Measurements from ENCODE around the gene CPZ. TPM values are rescaled to one million over a fixed set of nuclear protein-coding genes. Genes with fewer than 3 reads are reported as not detected.

Gene CPZ
- total and polyA plus RNA-seq, 2 donors (not counting 1 experiment from before 2014, with no cell fraction given) = not detected

DNA sequence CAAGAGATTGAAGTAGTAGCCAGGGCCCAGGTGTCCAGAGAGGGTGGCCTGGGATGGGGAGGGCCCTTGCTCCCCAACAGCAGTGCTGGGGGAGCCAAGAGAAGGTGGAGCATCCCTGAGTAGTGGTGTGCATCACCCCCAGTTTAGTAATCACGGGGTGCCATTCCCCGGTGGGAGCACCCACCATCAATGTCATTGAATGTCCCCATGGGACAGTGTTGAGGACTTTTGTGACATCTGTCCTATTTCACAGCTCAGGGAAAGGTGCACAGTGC lies 4.4 kb upstream of the CPZ start:
- Histone ChIP-seq H2AFZ (ENCODE audit: insufficient read depth, low read depth, low read length, poor library complexity, severe bottlenecking) (no peak overlapping the region), H3K36me3 (replicated peaks in 1 of 2; ENCODE audit: control extremely low read depth in 1 of 2, control insufficient read depth in 1 of 2, extremely low read depth in 1 of 2, insufficient read depth in 2 of 2, low read length in 1 of 2) (no peaks in the 10 kb centered on the region), H3K4me1 (ENCODE audit: control insufficient read depth in 2 of 2, insufficient read depth in 2 of 2, low read length in 2 of 2) (no peaks in the 10 kb centered on the region), H3K4me3 (ENCODE audit: control extremely low read depth in 1 of 5, extremely low read depth in 1 of 5, insufficient read depth in 1 of 5, low read depth in 2 of 5, low read length in 4 of 5) (no peak overlapping the region), H3K9ac (ENCODE audit: low read length) (no peak overlapping the region), H3K4me2 (replicated peaks; ENCODE audit: low read depth, low read length, poor library complexity, severe bottlenecking) (no peak overlapping the region), H4K20me1 (ENCODE audit: control insufficient read depth, insufficient read depth, low read length, poor library complexity, severe bottlenecking) (no peaks in the 10 kb centered on the region), H3K27ac (ENCODE audit: low read length in 2 of 2) (no peak overlapping the region), H3K9me3 (ENCODE audit: control extremely low read depth in 1 of 3, control insufficient read depth in 2 of 3, insufficient read depth in 1 of 3, low read length in 2 of 3) (no peaks in the 10 kb centered on the region), H3K27me3 (replicated peaks in 1 of 4; ENCODE audit: control extremely low read depth in 1 of 4, control insufficient read depth in 3 of 4, insufficient read depth in 4 of 4, low read length in 3 of 4) (peaks cover 0 to 15% (median 1%) of the 10 kb centered on the region in 4 experiments), H3K79me2 (ENCODE audit: control insufficient read depth, insufficient read depth, low read length) (no peaks in the 10 kb centered on the region)
- ChIA-PET CTCF (no interaction called here), POLR2A (no interaction called here)
- 82% methylated on average over 2 of the region's 2 CpGs for WGBS (ENCODE audit: insufficient coverage)
- intact Hi-C loops (cut with micrococcal nuclease) = no loop called here
- TF ChIP-seq, protein P1, sequence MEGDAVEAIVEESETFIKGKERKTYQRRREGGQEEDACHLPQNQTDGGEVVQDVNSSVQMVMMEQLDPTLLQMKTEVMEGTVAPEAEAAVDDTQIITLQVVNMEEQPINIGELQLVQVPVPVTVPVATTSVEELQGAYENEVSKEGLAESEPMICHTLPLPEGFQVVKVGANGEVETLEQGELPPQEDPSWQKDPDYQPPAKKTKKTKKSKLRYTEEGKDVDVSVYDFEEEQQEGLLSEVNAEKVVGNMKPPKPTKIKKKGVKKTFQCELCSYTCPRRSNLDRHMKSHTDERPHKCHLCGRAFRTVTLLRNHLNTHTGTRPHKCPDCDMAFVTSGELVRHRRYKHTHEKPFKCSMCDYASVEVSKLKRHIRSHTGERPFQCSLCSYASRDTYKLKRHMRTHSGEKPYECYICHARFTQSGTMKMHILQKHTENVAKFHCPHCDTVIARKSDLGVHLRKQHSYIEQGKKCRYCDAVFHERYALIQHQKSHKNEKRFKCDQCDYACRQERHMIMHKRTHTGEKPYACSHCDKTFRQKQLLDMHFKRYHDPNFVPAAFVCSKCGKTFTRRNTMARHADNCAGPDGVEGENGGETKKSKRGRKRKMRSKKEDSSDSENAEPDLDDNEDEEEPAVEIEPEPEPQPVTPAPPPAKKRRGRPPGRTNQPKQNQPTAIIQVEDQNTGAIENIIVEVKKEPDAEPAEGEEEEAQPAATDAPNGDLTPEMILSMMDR (IDR thresholded peaks at IDR 0.05) = no peak
- TF ChIP-seq EZH2 (IDR thresholded peaks at IDR 0.05; ENCODE audit: borderline replicate concordance, insufficient read depth, low read depth, low read length, poor library complexity, severe bottlenecking) = no peak
- H3K4me1 Mint-ChIP-seq = no peaks in the 10 kb centered on the region
- H3K4me3 Mint-ChIP-seq = no peak overlapping the region
- H3K27me3 Mint-ChIP-seq = peaks cover 13% of the 10 kb centered on the region
- H3K9me3 Mint-ChIP-seq (ENCODE audit: insufficient read depth) = no peaks in the 10 kb centered on the region
- DNase-seq (no peak), ATAC-seq (ENCODE audit: low read depth) (no peak)
- H3K27ac Mint-ChIP-seq = no peak overlapping the region

DNA sequence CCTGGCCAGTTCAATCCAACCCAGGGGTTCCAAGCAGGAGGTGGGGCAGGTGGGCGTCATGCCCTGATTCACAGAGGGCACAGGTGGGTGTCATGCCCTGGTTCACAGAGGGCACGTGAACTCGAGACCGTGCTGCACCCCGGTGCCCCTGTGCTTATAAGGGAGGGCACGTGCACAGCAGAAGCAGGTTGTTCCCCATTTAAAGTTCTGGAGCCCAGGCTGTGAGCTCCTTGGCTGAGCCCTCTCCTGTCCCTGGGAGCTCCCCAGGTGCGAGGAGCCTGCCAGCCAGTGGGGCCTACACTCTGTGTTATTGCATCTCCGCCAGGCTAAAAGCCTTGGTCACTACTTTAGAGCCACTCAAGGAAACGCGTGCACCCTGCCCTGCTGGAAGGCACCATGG lies 3.2 kb upstream of the CPZ start:
- Histone ChIP-seq H3K9ac (ENCODE audit: low read length) (no peak overlapping the region), H3K79me2 (ENCODE audit: control insufficient read depth, insufficient read depth, low read length) (no peaks in the 10 kb centered on the region), H3K4me1 (ENCODE audit: control insufficient read depth in 2 of 2, insufficient read depth in 2 of 2, low read length in 2 of 2) (no peaks in the 10 kb centered on the region), H3K4me2 (replicated peaks; ENCODE audit: low read depth, low read length, poor library complexity, severe bottlenecking) (no peak overlapping the region), H3K9me3 (ENCODE audit: control extremely low read depth in 1 of 3, control insufficient read depth in 2 of 3, insufficient read depth in 1 of 3, low read length in 2 of 3) (no peaks in the 10 kb centered on the region), H3K27ac (ENCODE audit: low read length in 2 of 2) (no peak overlapping the region), H3K27me3 (replicated peaks in 1 of 4; ENCODE audit: control extremely low read depth in 1 of 4, control insufficient read depth in 3 of 4, insufficient read depth in 4 of 4, low read length in 3 of 4) (peaks cover 0 to 24% (median 1%) of the 10 kb centered on the region in 4 experiments), H4K20me1 (ENCODE audit: control insufficient read depth, insufficient read depth, low read length, poor library complexity, severe bottlenecking) (no peaks in the 10 kb centered on the region), H3K4me3 (ENCODE audit: control extremely low read depth in 1 of 5, extremely low read depth in 1 of 5, insufficient read depth in 1 of 5, low read depth in 2 of 5, low read length in 4 of 5) (no peak overlapping the region), H2AFZ (ENCODE audit: insufficient read depth, low read depth, low read length, poor library complexity, severe bottlenecking) (no peak overlapping the region), H3K36me3 (replicated peaks in 1 of 2; ENCODE audit: control extremely low read depth in 1 of 2, control insufficient read depth in 1 of 2, extremely low read depth in 1 of 2, insufficient read depth in 2 of 2, low read length in 1 of 2) (no peaks in the 10 kb centered on the region)
- Mint-ChIP-seq H3K27ac (no peak overlapping the region), H3K9me3 (ENCODE audit: insufficient read depth) (no peaks in the 10 kb centered on the region), H3K27me3 (peaks cover 19% of the 10 kb centered on the region), H3K4me1 (no peaks in the 10 kb centered on the region), H3K4me3 (no peak overlapping the region)
- intact Hi-C loops (cut with micrococcal nuclease) = no loop called here
- ChIA-PET CTCF (no interaction called here), POLR2A (no interaction called here)
- TF ChIP-seq, protein P1 (IDR thresholded peaks at IDR 0.05) = no peak
- no peak for TF ChIP-seq EZH2 (IDR thresholded peaks at IDR 0.05; ENCODE audit: borderline replicate concordance, insufficient read depth, low read depth, low read length, poor library complexity, severe bottlenecking)
- WGBS (ENCODE audit: insufficient coverage) = 73% methylated on average over 10 of the region's 10 CpGs
- DNase-seq (no peak), ATAC-seq (ENCODE audit: low read depth) (no peak)
